DMS53 treated with DMSO at 0.1 percent for 48 hours (cell line): ENCODE data around the gene CTNNA1.
"Not testable (repeated sequence)": the region's sequence is repeated elsewhere in the genome, so short reads cannot be mapped to it uniquely, and the experiment has no call there.

Source experiments
- DNase-seq: peaks from one replicate; lab custom pipeline; 2025; ENCODE audit not compliant: unreplicated experiment; lab: John Stamatoyannopoulos, UW

The CTNNA1 gene

DNA sequence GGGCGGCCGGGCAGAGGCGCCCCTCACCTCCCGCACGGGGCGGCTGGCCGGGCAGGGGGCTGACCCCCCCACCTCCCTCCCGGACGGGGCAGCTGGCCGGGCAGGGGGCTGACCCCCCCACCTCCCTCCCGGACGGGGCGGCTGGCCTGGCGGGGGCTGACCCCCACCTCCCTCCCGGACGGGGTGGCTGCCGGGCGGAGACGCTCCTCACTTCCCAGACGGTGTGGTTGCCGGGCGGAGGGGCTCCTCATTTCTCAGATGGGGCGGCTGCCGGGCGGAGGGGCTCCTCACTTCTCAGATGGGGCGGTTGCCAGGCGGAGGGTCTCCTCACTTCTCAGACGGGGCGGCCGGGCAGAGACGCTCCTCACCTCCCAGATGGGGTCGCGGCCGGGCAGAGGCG, 57.6 kb downstream of the CTNNA1 start:
- DNase-seq: not testable (repeated sequence)

- DNase-seq: no peak
Measured at GRCh38 chr5:138815529-138815928, 62.3 kb downstream of the CTNNA1 start.

GRCh38 chr5:138817241-138817640, 64.0 kb downstream of the CTNNA1 start:
- no peak for DNase-seq

GRCh38 chr5:138819081-138819480, 65.9 kb downstream of the CTNNA1 start:
- DNase-seq: no peak

DNA sequence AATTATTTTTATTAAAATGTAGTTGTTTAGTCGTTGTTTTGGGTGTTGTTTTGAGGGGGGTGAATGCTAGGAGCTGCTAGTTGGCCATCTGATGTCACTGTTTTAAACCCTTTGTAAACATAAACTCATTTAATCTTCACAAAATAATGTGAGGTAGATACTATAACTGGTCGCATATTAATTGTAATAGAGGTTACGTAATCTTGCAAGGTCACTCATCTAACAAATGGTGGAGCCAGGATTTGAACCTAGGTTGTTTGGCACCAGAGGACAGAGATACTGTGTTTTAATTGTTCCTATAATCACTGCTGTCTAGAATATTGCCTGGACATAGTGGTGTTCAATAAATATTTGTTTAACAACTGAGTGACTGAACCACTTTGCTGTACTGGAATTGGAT, 67.5 kb downstream of the CTNNA1 start:
- no peak for DNase-seq

DNA sequence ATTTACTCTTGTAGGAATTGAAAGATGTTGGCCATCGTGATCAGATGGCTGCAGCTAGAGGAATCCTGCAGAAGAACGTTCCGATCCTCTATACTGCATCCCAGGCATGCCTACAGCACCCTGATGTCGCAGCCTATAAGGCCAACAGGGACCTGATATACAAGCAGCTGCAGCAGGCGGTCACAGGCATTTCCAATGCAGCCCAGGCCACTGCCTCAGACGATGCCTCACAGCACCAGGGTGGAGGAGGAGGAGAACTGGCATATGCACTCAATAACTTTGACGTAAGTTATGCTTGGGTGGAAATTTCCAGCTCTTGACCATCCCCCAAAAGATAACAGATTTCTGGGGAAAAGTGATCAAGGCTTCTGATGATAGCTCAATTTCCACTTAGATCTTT, 71.3 kb downstream of the CTNNA1 start:
- DNase-seq: no peak

- peak; percentile 17 for DNase-seq
Measured at GRCh38 chr5:138824924-138825863, 72.0 kb downstream of the CTNNA1 start.

DNA sequence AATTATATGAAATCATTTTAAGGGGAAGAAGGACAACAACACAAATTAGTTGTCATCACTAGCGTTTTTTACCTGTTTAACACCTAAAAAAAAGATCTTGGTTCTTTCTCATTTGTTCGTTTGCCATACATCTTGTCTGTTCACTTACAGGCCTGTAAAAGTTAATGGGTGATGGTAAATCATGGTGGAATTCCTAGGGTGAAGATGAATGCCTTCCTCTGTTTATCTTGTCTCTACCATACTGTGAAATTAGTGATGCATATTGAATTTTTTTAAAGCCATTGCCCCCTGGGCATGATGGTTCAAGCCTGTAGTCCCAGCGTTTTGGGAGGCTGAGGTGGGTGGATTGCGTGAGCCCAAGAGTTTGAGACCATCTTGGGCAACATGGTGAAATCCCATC, 75.3 kb downstream of the CTNNA1 start:
- no peak for DNase-seq

DNA sequence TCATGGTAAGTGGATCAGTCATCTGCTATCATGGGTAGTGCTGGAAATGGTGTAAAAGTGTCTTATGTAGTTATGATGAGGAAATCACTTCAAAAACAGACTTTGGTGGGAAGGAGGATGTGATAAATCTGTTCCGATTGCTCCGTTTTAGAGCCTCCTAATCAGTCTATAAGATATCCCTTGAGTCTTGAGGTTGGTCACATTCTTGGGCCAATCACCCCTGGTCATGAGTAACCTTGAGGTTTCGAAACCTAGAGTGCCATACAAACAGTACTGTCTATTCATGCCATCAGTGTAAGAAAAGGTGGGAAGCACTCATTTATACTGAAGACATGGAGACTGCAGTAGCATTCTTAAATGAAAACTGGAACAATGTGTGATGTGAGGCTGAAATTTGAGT, 76.1 kb downstream of the CTNNA1 start:
- no peak for DNase-seq

GRCh38 chr5:138831703-138832102, 78.5 kb downstream of the CTNNA1 start:
- DNase-seq: no peak

DNA sequence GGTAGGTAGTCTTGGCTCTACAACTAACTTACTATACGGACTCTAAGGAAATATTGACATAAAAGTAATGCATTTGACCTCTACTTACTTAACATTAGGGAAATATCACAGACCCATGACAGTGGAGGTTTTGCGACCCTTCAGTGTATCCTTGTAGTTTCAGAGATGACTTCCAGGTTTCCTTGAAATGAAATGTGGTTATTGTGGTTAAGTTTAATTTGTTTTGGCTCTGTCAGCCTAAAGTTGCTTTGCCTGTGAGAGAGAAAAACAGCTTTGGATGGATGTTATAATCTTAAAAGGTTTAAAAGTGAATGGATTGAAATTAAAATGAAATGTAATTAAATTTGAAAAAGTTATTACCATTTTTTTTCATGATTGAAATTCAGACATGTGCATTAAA, 79.0 kb downstream of the CTNNA1 start:
- DNase-seq: no peak

GRCh38 chr5:138833080-138833479, 79.9 kb downstream of the CTNNA1 start:
- DNase-seq: no peak

DNA sequence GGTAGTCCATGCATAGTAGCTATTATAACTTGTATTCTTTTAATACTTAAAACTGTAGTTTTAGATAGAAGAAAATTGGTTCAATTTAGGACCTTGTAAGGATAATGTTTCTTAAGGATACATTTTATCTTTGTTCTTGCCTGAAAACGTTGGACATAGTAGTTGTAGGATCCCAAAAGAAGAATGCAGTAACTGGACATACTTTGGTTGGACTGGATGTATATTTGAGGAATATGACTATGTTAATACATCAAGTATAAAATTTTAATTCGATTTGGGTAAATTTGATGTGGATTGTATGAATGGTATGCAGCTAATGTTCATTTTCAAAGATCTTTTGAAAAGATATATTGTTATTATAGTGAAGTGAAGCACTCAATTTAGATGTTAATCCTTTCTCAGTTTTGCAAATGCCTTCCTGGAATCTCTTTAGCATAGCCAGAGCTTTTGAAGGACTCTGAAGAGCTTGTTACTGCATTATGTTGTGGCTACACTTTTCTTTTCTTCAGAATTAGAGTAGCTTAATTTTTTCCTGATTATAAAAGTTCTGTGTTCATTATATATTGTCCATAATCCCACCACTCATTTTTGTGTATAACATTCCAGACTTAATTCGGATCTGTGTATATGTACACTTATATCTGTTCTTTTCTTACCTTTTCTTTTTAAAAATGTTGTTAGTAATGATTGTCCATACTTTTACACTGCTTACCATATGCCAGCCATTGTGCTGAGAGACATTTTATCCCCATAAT, 80.7 kb downstream of the CTNNA1 start:
- no peak for DNase-seq

DNA sequence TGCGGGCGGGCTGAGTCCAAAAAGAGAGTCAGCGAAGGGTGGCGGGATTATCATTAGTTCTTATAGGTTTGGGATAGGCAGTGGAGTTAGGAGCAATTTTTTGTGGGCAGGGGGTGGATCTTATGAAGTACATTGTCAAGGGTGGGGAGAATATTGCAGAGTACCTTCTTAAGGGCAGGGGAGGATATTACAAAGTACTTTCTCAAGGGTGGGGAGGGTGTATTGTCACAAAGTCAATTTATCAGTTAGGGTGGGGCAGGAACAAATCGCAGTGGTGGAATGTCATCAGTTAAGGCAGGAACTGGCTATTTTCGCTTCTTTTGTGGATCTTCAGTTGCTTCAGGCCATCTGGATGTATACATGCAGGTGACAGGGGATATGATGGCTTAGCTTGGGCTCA, 81.6 kb downstream of the CTNNA1 start:
- DNase-seq: not testable (repeated sequence)

DNA sequence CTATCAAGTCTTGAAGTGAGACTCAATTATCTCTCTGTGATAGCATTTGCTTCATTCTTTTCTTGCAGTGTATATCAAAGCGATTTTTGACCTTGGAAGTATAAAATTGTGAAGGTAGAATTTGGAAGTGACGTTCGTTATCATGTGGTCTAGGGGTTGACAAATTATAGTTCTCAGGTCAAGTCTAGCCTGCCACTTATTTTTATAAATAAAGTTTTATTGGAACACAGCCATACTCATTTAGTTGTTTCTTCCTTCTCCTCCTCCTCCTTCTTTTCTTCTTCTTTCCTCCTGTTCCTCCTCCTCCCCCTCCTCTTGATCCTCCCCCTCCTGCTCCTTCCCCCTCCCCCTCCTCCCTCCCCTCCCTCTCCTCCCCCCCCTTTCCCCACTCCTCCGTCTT, 83.9 kb downstream of the CTNNA1 start:
- no peak for DNase-seq

DNA sequence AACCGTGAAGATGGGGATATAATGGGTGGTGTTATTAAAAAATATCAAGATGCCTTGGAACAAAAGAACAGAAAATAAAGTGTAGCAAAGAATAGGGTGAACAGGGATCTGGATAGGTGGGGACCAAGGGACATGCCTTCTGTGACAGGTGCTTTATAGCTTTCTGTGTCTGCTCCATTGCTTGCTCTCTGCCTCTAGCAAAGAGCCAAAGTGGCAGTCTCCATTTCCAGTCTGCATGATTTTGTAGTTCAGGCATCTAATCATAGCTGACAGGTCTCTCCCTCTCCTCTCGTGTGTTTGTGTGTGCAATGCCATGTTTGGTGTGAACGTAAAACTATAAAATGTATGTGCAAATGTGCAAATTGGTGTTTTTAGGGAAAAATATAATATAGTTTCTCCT, 86.9 kb downstream of the CTNNA1 start:
- DNase-seq: no peak

DNA sequence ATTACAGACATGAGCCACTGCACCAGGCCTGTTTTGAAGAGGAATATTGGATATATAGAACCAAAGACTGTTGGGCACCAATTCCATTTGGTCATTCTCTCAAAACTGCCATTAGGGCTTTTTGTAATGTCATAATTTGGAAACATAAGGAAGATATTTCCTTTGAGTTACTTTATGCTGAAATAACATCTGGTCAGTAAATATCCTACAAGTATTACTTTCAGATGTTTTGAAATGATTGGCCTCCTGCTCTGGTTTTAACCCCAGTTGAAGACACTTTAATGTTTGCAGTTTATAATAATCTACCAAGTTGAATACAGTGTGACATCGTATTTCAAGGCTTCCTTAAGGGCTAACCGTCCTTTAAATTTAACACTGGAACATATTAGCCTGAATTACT, 88.3 kb downstream of the CTNNA1 start:
- no peak for DNase-seq

DNA sequence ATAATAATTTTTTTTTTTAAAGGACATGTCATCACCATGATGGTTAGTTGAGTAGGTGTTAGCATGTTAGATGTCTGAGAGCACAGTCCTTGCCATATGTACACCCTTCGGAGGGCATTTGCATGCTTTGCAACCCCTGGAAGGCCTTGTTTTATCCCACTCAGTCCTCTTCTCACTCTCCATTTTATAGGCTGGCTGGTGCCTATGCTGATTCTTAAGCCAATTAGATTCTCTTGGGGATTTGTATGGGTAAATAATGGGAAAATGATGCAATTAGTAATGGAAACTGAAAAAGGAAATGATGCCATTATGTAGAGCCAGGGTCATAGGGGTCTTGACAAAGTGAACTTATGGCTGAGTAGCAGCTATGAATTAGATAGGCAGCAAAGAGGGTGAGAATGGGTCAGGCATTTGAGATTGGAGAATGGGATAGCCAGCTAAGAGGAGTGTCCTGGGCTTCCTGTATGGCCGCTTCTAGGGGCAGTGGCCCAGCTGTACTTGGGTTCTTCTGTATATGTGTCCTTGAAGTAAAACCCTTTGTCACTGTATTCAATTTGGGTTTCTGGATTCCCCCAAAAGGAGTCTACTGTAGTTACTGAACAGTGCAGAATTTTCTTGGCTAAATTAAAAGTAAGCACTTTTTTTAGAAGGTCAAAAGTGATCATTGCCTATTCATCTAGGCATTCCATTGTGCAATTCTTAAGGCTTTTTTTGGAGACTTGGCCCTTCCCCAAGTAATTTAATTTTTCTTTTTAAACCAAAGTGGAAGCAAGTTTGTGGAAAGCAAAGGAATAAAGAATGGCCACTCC, 90.3 kb downstream of the CTNNA1 start:
- DNase-seq: no peak

GRCh38 chr5:138844125-138844461, 90.9 kb downstream of the CTNNA1 start:
- no peak for DNase-seq

DNA sequence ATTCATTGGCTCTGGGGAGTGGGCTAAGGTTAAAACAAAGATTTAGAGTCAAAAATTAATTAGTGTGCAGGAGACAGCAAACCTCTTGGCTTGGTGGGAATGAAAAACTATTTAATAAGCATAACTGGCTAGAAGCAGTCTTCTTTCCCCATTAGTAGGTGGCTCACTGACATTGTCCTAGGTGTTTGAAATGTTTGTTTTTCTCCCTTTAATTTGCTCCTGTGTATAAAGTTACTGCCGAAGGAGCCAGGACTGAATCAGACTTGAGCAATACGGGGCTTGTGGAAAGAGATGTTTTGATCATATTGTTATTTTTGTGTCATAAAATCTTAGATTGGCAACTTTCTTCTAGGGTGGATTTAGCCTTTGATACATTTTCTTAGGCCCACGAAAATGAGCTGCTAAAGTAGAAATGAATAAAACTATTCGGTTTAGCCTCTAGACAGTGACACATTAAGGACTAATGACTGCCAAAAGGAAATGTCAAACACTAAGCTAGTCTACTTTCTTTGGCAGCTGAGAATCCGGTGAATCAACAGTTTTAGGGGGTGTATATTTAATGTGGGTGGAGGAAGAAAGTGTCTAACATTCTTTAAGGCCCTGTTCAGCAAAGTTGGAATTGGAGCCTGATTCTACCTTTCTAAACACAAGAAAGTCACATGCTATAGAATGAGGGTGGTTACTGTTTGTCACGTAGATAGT, 91.7 kb downstream of the CTNNA1 start:
- no peak for DNase-seq

DNA sequence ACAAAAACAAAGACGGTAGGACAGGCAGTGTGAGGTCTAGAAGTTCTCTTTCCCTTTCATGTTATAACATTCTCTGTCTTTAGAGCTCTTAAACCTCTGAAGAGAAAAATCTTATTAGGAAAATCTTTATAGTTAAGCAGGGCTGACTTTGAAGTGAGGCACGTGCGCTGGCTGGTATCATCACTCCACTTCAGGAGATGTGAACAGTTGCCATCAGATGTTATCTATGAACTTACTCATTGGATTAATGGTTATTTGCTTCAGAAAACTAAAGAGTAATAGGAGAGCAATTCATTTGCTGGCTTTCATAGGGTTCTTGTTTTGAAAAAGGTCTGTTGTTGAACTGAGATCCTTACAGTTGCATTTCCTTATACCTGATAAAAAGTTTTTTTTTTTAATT, 96.2 kb downstream of the CTNNA1 start:
- DNase-seq: no peak
